Measurements from ENCODE around the gene CLEC10A.
"Not testable (repeated sequence)": the region's sequence is repeated elsewhere in the genome, so short reads cannot be mapped to it uniquely, and the experiment has no call there.

The CLEC10A gene

GRCh38 chr17:7108981-7109380 is 28.9 kb upstream of the CLEC10A start:
- TF ChIP-seq, protein P1, sequence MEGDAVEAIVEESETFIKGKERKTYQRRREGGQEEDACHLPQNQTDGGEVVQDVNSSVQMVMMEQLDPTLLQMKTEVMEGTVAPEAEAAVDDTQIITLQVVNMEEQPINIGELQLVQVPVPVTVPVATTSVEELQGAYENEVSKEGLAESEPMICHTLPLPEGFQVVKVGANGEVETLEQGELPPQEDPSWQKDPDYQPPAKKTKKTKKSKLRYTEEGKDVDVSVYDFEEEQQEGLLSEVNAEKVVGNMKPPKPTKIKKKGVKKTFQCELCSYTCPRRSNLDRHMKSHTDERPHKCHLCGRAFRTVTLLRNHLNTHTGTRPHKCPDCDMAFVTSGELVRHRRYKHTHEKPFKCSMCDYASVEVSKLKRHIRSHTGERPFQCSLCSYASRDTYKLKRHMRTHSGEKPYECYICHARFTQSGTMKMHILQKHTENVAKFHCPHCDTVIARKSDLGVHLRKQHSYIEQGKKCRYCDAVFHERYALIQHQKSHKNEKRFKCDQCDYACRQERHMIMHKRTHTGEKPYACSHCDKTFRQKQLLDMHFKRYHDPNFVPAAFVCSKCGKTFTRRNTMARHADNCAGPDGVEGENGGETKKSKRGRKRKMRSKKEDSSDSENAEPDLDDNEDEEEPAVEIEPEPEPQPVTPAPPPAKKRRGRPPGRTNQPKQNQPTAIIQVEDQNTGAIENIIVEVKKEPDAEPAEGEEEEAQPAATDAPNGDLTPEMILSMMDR (IDR thresholded peaks at IDR 0.05; ENCODE audit: borderline replicate concordance, control extremely low read depth, extremely low read depth, insufficient read depth, missing control alignments) = no peak
- DNase-seq (ENCODE audit: low spot score) = no peak
- in situ Hi-C loops (cut with MboI; ENCODE audit: low sequenced_read_pairs, unreplicated experiment) = no loop called here

DNA sequence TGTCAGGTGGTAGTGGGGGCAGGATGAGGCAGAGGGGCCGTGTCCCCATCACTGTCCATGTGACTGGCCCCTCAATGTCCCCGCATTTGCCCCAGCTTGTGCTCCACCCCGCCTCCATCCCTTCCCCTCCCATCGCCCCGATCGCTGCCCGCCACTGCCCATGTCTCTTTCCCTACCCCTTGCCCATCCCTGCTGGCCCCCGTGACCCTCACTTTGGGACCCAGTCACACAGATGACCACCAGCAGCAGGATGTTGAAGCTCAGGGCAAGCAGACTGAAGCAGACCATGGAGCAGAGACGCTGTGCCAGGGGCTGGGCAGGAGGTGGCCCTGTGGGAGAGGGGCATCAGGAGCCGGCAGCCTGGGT is 28.5 kb upstream of the CLEC10A start:
- in situ Hi-C loops (cut with MboI; ENCODE audit: low sequenced_read_pairs, unreplicated experiment) = no loop called here
- DNase-seq (ENCODE audit: low spot score) = no peak

GRCh38 chr17:7107795-7108559 is 27.9 kb upstream of the CLEC10A start:
- TF ChIP-seq, protein P1 (IDR thresholded peaks at IDR 0.05; ENCODE audit: borderline replicate concordance, control extremely low read depth, extremely low read depth, insufficient read depth, missing control alignments) = no peak
- DNase-seq (ENCODE audit: low spot score) = no peak
- in situ Hi-C loops (cut with MboI; ENCODE audit: low sequenced_read_pairs, unreplicated experiment) = no loop called here

More for the DNA sequence above, 28.5 kb upstream of the CLEC10A start:
- TF ChIP-seq, protein P1 (IDR thresholded peaks at IDR 0.05; ENCODE audit: borderline replicate concordance, control extremely low read depth, extremely low read depth, insufficient read depth, missing control alignments) = no peak

DNA sequence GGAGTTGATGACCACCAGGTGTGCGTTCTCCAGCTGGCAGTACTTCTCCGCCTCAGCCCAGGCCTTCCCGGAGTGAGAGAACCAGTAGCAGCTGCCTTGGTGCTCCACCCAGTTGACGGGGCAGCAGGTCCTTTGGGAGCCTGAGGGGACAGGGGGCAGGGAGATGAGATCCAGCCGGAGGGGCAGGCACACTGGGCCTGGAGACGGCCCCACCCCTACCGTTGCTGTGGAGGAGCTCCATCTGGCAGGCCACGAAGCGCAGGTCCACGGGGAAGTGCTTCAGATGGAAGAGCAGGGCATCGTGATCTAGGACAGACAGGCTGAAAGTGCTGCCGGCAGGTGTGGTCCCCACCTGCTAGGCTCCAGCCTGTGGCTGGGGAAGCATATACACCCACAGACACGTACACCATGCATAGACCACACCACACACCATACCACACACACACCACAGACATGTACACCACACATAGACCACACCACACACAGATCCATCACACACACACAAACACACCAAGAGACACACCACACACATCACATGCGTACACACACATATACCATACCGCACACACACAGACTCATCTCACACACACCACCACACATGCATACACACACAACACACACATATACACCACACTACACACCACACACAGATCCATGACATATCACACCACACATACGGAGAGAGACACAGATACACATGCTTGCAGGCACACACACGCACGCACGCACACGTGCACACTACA is 27.1 kb upstream of the CLEC10A start:
- in situ Hi-C loops (cut with MboI; ENCODE audit: low sequenced_read_pairs, unreplicated experiment) = no loop called here
- no peak for DNase-seq (ENCODE audit: low spot score)
- TF ChIP-seq, protein P1 (IDR thresholded peaks at IDR 0.05; ENCODE audit: borderline replicate concordance, control extremely low read depth, extremely low read depth, insufficient read depth, missing control alignments) = no peak

DNA sequence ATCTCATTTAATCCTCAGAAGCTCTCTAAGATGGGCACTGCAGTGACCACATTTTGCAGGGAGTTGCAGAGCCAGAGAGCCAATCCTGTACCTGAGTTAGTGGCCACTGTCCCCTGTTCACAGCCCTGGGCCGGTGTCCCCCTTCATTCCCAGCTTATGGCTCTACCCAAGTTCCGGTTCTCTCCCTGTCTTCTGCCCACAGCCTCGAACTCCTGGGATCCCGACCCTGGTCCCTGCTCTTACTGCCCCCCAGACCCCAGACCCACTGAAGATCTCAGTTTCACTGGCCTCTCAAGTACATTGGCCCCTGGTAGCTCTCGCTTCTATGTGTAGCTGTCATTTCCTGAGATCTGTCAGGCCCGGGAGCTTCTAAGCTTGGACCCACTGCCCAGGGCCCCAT is 22.4 kb upstream of the CLEC10A start:
- TF ChIP-seq, protein P1 (IDR thresholded peaks at IDR 0.05; ENCODE audit: borderline replicate concordance, control extremely low read depth, extremely low read depth, insufficient read depth, missing control alignments) = no peak
- in situ Hi-C loops (cut with MboI; ENCODE audit: low sequenced_read_pairs, unreplicated experiment) = no loop called here
- no peak for DNase-seq (ENCODE audit: low spot score)

DNA sequence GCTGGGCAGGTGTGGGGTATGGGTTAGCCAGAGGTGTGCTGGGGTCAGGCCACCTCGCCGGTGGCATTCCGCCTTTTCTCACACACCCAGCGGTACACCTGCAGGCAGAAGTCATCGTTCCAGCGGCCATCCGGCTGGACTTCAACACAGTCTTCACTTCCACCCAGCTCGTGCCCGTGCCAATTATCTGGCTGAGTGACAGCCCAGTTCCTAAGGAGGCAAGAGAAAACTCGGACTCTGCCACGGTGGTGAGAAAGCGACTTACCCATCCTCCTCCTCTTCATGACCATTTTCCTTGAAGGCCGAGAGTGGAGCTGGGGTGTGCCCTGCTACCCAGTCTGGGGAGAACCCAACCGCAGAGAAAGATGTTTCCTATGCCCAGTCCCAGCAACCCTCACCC is 21.5 kb upstream of the CLEC10A start:
- DNase-seq (ENCODE audit: low spot score) = no peak
- in situ Hi-C loops (cut with MboI; ENCODE audit: low sequenced_read_pairs, unreplicated experiment) = no loop called here
- TF ChIP-seq, protein P1 (IDR thresholded peaks at IDR 0.05; ENCODE audit: borderline replicate concordance, control extremely low read depth, extremely low read depth, insufficient read depth, missing control alignments) = no peak

DNA sequence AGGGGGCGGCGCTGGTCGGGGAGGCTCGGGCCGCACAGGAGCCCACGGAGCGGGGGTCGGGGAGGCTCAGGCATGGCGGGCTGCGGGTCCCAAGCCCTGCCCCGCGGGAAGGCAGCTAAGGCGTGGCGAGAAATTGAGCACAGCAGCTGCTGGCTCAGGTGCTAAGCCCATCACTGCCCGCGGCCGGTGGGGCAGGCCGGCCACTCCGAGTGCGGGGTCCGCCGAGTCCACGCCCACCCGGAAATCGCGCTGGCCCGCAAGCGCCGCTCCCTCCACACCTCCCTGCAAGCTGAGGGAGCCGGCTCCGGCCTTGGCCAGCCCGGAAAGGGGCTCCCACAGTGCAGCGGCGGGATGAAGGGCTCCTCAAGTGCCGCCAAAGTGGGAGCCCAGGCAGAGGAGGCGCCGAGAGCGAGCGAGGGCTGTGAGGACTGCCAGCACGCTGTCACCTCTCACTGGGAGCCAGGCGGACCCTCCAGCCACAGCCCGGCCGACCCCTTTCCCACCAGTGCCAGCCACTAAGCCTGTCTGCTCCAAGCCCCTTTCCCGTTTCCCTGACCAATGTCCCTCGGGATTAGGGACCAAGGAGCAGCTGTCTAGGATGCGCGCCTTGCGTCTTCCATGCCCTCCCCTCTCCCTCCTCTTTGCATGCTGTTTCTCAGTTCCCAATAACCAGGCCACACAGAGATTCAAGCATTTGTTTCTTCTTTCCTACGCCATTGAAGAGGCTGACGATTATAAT is 20.8 kb upstream of the CLEC10A start:
- DNase-seq (ENCODE audit: low spot score); in situ Hi-C loops (cut with MboI; ENCODE audit: low sequenced_read_pairs, unreplicated experiment): not testable (repeated sequence)
